ENCODE measurements around the gene COL16A1. TPM values are rescaled to one million over a fixed set of nuclear protein-coding genes. Genes with fewer than 3 reads are reported as not detected.

COL16A1 gene
- polyA plus RNA-seq, 3 donors from 2014 or later: not detected

GRCh38 chr1:31695327-31695726 lies 8.5 kb downstream of the COL16A1 start:
- Mint-ChIP-seq H3K9me3 (no peaks in the 10 kb centered on the region), H3K27me3 (ENCODE audit: low read depth in 3 of 3) (peaks cover 0 to 14% (median 5%) of the 10 kb centered on the region in 3 donors), H3K4me1 (peaks cover 22 to 27% of the 10 kb centered on the region in 2 donors), H3K36me3 (no peaks in the 10 kb centered on the region), H3K4me3 (no peak overlapping the region), H3K27ac (no peak overlapping the region)
- no peak for DNase-seq

- H3K9me3 Mint-ChIP-seq: no peaks in the 10 kb centered on the region
- H3K27me3 Mint-ChIP-seq (ENCODE audit: low read depth in 3 of 3): peaks cover 0 to 14% (median 5%) of the 10 kb centered on the region in 3 donors
- no peak overlapping the region for H3K27ac Mint-ChIP-seq
- DNase-seq: no peak
- peaks cover 18 to 23% of the 10 kb centered on the region in 2 donors for H3K4me1 Mint-ChIP-seq
- no peak overlapping the region for H3K4me3 Mint-ChIP-seq
- no peaks in the 10 kb centered on the region for H3K36me3 Mint-ChIP-seq
These were observed 8.9 kb downstream of the COL16A1 start for GRCh38 chr1:31694964-31695313.

GRCh38 chr1:31694069-31694963 lies 9.5 kb downstream of the COL16A1 start:
- Mint-ChIP-seq H3K4me3 (no peak overlapping the region), H3K27me3 (ENCODE audit: low read depth in 3 of 3) (peaks cover 0 to 10% (median 2%) of the 10 kb centered on the region in 3 donors), H3K27ac (no peak overlapping the region), H3K4me1 (peaks cover 12 to 16% of the 10 kb centered on the region in 2 donors), H3K9me3 (no peaks in the 10 kb centered on the region), H3K36me3 (no peaks in the 10 kb centered on the region)
- no peak for DNase-seq

DNA sequence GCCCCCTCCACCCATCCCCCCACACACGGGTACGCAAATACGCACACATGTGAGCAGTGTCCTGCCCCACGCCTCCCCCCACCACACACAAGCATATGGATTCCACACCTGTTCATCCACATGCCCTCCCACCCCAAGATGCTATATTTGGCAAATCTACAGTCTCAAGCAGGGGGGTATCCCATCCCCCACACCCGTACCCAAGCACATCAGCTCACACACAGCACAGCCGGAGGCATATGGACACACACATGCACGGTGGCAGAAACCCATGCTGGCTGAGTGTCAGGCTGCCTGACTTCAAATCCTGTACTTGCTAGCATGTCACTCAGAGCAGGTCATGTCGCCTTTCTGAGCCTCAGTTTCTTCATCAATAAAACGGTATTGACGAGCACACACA lies 10.6 kb downstream of the COL16A1 start:
- DNase-seq: no peak
- H3K4me3 Mint-ChIP-seq: no peak overlapping the region
- H3K4me1 Mint-ChIP-seq: peaks cover 4 to 10% of the 10 kb centered on the region in 2 donors
- H3K36me3 Mint-ChIP-seq: no peaks in the 10 kb centered on the region
- H3K9me3 Mint-ChIP-seq: no peaks in the 10 kb centered on the region
- no peak overlapping the region for H3K27ac Mint-ChIP-seq
- peaks cover 0 to 4% (median 2%) of the 10 kb centered on the region in 3 donors for H3K27me3 Mint-ChIP-seq (ENCODE audit: low read depth in 3 of 3)

- H3K9me3 Mint-ChIP-seq: no peaks in the 10 kb centered on the region
- H3K36me3 Mint-ChIP-seq: no peaks in the 10 kb centered on the region
- peaks cover 0 to 2% (median 0%) of the 10 kb centered on the region in 3 donors for H3K27me3 Mint-ChIP-seq (ENCODE audit: low read depth in 3 of 3)
- no peaks in the 10 kb centered on the region for H3K4me1 Mint-ChIP-seq
- no peak overlapping the region for H3K27ac Mint-ChIP-seq
- no peak for DNase-seq
- no peak overlapping the region for H3K4me3 Mint-ChIP-seq
These were observed 11.9 kb downstream of the COL16A1 start for GRCh38 chr1:31691951-31692350.

GRCh38 chr1:31691446-31691845 lies 12.4 kb downstream of the COL16A1 start:
- Mint-ChIP-seq H3K9me3 (no peaks in the 10 kb centered on the region), H3K27ac (no peak overlapping the region), H3K27me3 (ENCODE audit: low read depth in 3 of 3) (peaks cover 0 to 2% (median 0%) of the 10 kb centered on the region in 3 donors), H3K36me3 (no peaks in the 10 kb centered on the region), H3K4me3 (no peak overlapping the region), H3K4me1 (no peaks in the 10 kb centered on the region)
- no peak for DNase-seq

DNA sequence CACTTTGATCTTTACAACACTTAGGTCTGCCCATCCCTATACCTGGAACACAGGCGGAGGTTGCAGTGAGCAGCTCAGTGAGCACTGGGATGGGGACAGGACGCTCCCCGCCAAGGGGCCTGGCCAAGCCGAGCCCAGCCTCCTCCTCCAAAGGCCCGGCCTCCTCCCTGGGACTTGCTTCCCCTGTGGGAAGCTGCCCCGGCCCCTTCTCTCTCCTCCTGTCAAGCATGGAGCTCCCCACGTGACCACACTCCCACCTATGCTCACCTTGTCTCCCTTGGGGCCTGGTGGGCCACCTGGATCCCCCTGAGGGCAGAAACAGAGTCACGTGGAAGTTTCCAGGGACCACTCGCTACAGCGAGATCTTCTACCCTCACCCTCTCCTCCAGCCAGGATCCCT lies 12.9 kb downstream of the COL16A1 start:
- Mint-ChIP-seq H3K36me3 (no peaks in the 10 kb centered on the region), H3K4me1 (no peaks in the 10 kb centered on the region)
- no peak for DNase-seq

DNA sequence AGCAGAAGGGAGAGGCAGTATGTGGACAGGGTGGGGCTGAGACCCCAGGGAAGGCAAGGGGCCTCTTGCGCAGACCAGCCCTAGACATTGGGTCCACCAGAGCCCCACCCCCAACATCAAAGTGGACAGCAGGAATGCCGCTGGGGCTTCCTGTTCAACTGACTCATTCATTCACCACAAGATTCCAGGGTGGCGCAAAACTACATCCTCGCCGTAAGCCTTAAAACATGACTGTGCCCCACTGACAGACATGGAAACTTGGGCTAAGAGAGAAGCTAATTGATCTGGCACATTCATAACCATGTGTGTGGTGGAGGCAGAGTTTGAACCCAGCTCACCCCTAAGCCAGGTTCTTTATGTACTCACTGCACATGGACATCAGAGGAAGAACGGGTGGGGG lies 14.0 kb downstream of the COL16A1 start:
- no peak overlapping the region for H3K4me3 Mint-ChIP-seq
- peaks cover 0 to 5% of the 10 kb centered on the region in 2 donors for H3K4me1 Mint-ChIP-seq
- H3K9me3 Mint-ChIP-seq: no peaks in the 10 kb centered on the region
- no peak for DNase-seq
- no peaks in the 10 kb centered on the region for H3K36me3 Mint-ChIP-seq
- no peak overlapping the region for H3K27ac Mint-ChIP-seq
- peaks cover under 1 to 2% (median 2%) of the 10 kb centered on the region in 3 donors for H3K27me3 Mint-ChIP-seq (ENCODE audit: low read depth in 3 of 3)

More for the DNA sequence above, 12.9 kb downstream of the COL16A1 start:
- no peaks in the 10 kb centered on the region for H3K9me3 Mint-ChIP-seq
- H3K27ac Mint-ChIP-seq: no peak overlapping the region
- H3K4me3 Mint-ChIP-seq: no peak overlapping the region
- peaks cover 0 to 2% (median 0%) of the 10 kb centered on the region in 3 donors for H3K27me3 Mint-ChIP-seq (ENCODE audit: low read depth in 3 of 3)

- no peak for DNase-seq
- H3K27ac Mint-ChIP-seq: no peak overlapping the region
These were observed 14.4 kb downstream of the COL16A1 start for GRCh38 chr1:31689379-31689778.

DNA sequence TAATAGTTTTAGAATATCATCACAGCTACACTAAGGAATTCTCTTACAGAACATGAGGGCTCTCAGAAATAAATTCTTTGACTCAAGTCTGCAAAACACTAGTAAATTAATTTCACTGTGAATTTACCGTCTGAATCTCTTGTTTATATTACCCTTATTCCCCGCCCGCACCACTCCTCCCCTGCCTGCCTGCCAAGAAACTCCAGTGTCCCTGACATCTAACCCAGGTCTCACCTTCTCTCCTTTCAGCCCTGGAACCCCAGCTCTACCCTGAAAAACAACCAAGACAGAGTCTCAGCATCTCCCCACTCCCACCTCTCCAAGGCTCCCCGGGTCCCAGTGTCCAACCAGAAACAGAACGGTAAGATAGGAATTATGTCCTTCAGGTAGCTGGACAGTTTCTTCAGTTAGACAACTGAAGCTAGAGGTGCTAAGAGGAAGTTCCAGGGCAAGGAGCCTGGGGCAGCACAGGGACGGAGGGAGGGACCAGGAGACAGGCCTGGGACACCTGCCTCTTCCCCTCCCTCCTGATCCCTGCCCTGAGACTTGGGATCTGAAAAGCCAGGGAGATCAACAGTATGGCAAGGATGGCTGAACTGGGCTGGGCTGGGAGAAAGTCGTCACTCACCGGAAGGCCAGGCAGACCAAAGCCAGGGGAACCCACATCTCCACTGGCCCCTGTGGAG lies 15.4 kb downstream of the COL16A1 start:
- no peak for DNase-seq
- no peak overlapping the region for H3K27ac Mint-ChIP-seq
- H3K4me1 Mint-ChIP-seq: peaks cover 0 to 7% of the 10 kb centered on the region in 2 donors
- no peaks in the 10 kb centered on the region for H3K36me3 Mint-ChIP-seq
- H3K4me3 Mint-ChIP-seq: no peak overlapping the region
- no peaks in the 10 kb centered on the region for H3K9me3 Mint-ChIP-seq
- peaks cover 0 to 6% (median 2%) of the 10 kb centered on the region in 3 donors for H3K27me3 Mint-ChIP-seq (ENCODE audit: low read depth in 3 of 3)

More at GRCh38 chr1:31689379-31689778, 14.4 kb downstream of the COL16A1 start:
- H3K27me3 Mint-ChIP-seq (ENCODE audit: low read depth in 3 of 3): peaks cover 2 to 3% (median 2%) of the 10 kb centered on the region in 3 donors
- no peaks in the 10 kb centered on the region for H3K9me3 Mint-ChIP-seq
- peaks cover 0 to 7% of the 10 kb centered on the region in 2 donors for H3K4me1 Mint-ChIP-seq
- no peak overlapping the region for H3K4me3 Mint-ChIP-seq
- no peaks in the 10 kb centered on the region for H3K36me3 Mint-ChIP-seq

DNA sequence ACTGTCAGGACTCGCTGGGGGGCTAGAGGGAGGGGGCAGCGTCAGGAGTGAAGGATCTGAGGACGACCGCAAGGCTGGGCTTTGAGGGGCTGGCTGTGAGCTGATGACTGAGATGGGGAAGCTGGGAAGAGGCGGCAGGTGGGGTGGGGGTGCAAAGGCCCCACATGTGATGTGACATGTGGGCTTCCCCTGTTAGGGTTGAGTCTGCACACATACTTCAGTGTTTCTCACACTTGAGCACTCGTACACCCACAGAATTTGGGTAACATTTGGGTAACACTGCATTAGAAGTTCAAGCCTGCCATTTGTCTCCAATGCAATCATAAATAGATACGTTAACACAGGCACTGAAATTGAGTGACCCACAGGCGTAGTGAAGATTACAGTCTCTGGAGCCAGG lies 16.2 kb downstream of the COL16A1 start:
- Mint-ChIP-seq H3K27me3 (ENCODE audit: low read depth in 3 of 3) (peaks cover 0 to 6% (median 5%) of the 10 kb centered on the region in 3 donors), H3K9me3 (no peaks in the 10 kb centered on the region), H3K4me1 (peaks cover 0 to 7% of the 10 kb centered on the region in 2 donors), H3K4me3 (no peak overlapping the region), H3K36me3 (no peaks in the 10 kb centered on the region), H3K27ac (no peak overlapping the region)
- DNase-seq: no peak

- Mint-ChIP-seq H3K4me3 (no peak overlapping the region), H3K27me3 (ENCODE audit: low read depth in 3 of 3) (peaks cover 1 to 6% (median 5%) of the 10 kb centered on the region in 3 donors), H3K4me1 (peaks cover 0 to 7% of the 10 kb centered on the region in 2 donors), H3K27ac (no peak overlapping the region), H3K36me3 (no peaks in the 10 kb centered on the region), H3K9me3 (no peaks in the 10 kb centered on the region)
- no peak for DNase-seq
These were observed 18.0 kb downstream of the COL16A1 start for GRCh38 chr1:31685795-31686194.

- Mint-ChIP-seq H3K27ac (no peak overlapping the region), H3K4me1 (peaks cover 0 to 7% of the 10 kb centered on the region in 2 donors)
- DNase-seq: no peak
These were observed 19.8 kb downstream of the COL16A1 start for GRCh38 chr1:31683997-31684396.

DNA sequence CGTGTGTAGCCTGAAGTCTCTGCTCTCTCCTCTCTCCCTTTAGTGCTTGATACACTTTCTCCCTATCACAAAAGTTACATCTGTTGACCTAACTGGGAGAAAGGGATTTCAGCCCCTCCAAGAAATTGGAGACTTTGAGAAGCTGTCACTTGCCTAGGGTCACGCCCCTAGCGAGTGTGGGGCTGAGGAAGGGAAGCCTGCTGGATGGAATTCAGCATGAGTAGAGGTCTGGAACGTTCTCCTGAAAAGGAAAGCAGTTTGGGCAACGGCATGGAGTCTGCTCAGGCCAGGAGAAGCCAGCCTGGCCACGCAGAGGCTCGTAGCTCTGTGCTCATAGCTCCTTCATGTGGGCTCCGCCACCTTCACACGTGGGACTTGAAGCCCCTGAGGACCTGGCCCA lies 22.4 kb downstream of the COL16A1 start:
- Mint-ChIP-seq H3K27me3 (ENCODE audit: low read depth in 3 of 3) (peaks cover 1 to 6% (median 5%) of the 10 kb centered on the region in 3 donors), H3K27ac (no peak overlapping the region), H3K36me3 (no peaks in the 10 kb centered on the region), H3K9me3 (no peaks in the 10 kb centered on the region), H3K4me1 (peaks cover 0 to 7% of the 10 kb centered on the region in 2 donors), H3K4me3 (no peak overlapping the region)
- no peak for DNase-seq

More at GRCh38 chr1:31683997-31684396, 19.8 kb downstream of the COL16A1 start:
- Mint-ChIP-seq H3K36me3 (no peaks in the 10 kb centered on the region), H3K4me3 (no peak overlapping the region), H3K9me3 (no peaks in the 10 kb centered on the region), H3K27me3 (ENCODE audit: low read depth in 3 of 3) (peaks cover 1 to 6% (median 5%) of the 10 kb centered on the region in 3 donors)

Measured in immature natural killer cell (primary cell).